B cell (primary cell): Measurements from ENCODE around the gene KCNH3. TPM values are rescaled to one million over a fixed set of nuclear protein-coding genes. Genes with fewer than 3 reads are reported as not detected.

Experiments used
- ATAC-seq: fragments of 200-7000 bp; cut with Tn5 transposase; one replicate; pipeline ENCODE4 v1.10.0; 2021; ENCODE audit warnings: low read depth, mild to moderate bottlenecking, moderate number of reproducible peaks, moderate library complexity
- CTCF ChIA-PET: fragments of 350-600 bp; sonication (Branson Sonifier 250); formaldehyde crosslinking; loops from one replicate; lab custom pipeline; 2021; ENCODE audit warnings: antibody characterized with exemption, inconsistent platforms; lab: Charles Lee
- POLR2A ChIA-PET: fragments of 350-600 bp; sonication (Branson Sonifier 250); formaldehyde crosslinking; loops from one replicate; lab custom pipeline; 2021; ENCODE audit warnings: antibody characterized with exemption; lab: Charles Lee
- DNase-seq: peaks from one replicate; pipeline ENCODE4 v3.0.0; 2013
- H2AFZ ChIP-seq: 2 replicates; pipeline ENCODE4 v1.6.1; 2012; ENCODE audit warnings: mild to moderate bottlenecking, low read depth, low read length; ENCODE audit not compliant: insufficient read depth, poor library complexity, severe bottlenecking
- H3K27ac ChIP-seq, 2 donors: 1 replicate in 1 of 2; 2 replicates in 1 of 2; pipeline ENCODE4 v1.5.1; 2012 to 2013; ENCODE audit warnings: low read length in 2 of 2, mild to moderate bottlenecking in 2 of 2, moderate library complexity in 1 of 2
- H3K27me3 ChIP-seq, 4 experiments: fragments of 200-600 bp in 1 of 4; sonication (generic) in 1 of 4; replicated peaks in 1 of 4; 1 replicate in 2 of 4; 2 replicates in 2 of 4; pipeline versions ENCODE4 v1.6.1 to v1.7.0; 2013 to 2016; ENCODE audit warnings: low read length in 3 of 4, mild to moderate bottlenecking in 2 of 4, mixed read lengths in 1 of 4, moderate library complexity in 1 of 4; ENCODE audit not compliant: insufficient read depth in 4 of 4, control insufficient read depth in 3 of 4; ENCODE audit errors: control extremely low read depth in 1 of 4
- H3K36me3 ChIP-seq, 2 experiments: replicated peaks in 1 of 2; 1 replicate in 1 of 2; 2 replicates in 1 of 2; pipeline versions ENCODE4 v1.6.1 to v1.7.1; 2013; ENCODE audit warnings: low read length in 1 of 2; ENCODE audit not compliant: insufficient read depth in 2 of 2, control insufficient read depth in 1 of 2; ENCODE audit errors: control extremely low read depth in 1 of 2, extremely low read depth in 1 of 2
- H3K4me1 ChIP-seq, 2 donors: fragments of 200-600 bp in 1 of 2; sonication (generic) in 1 of 2; 1 replicate in 1 of 2; 2 replicates in 1 of 2; pipeline versions ENCODE4 v1.5.1 to v1.6.1; 2013 to 2017; ENCODE audit warnings: low read length in 2 of 2; ENCODE audit not compliant: control insufficient read depth in 2 of 2, insufficient read depth in 2 of 2
- H3K4me2 ChIP-seq: replicated peaks from 2 replicates; pipeline ENCODE3; 2012; ENCODE audit warnings: mild to moderate bottlenecking, low read depth, low read length; ENCODE audit not compliant: poor library complexity, severe bottlenecking
- H3K4me3 ChIP-seq, 5 experiments: fragments of 200-600 bp in 1 of 5; sonication (generic) in 1 of 5; 1 replicate in 3 of 5; 2 replicates in 2 of 5; pipeline versions ENCODE4 v1.5.1 to v1.7.0; 2011 to 2016; ENCODE audit warnings: low read length in 4 of 5, mild to moderate bottlenecking in 4 of 5, low read depth in 2 of 5, control low read depth in 1 of 5, moderate library complexity in 1 of 5; ENCODE audit not compliant: insufficient read depth in 1 of 5; ENCODE audit errors: control extremely low read depth in 1 of 5, extremely low read depth in 1 of 5
- H3K79me2 ChIP-seq: fragments of 200-600 bp; sonication (generic); one replicate; pipeline ENCODE4 v1.6.0; 2016; ENCODE audit warnings: low read length; ENCODE audit not compliant: control insufficient read depth, insufficient read depth
- H3K9ac ChIP-seq: fragments of 200-600 bp; sonication (generic); 2 replicates; pipeline ENCODE4 v1.6.1; 2017; ENCODE audit warnings: mild to moderate bottlenecking, low read length, moderate library complexity
- H3K9me3 ChIP-seq, 3 donors: one replicate each; pipeline versions ENCODE4 v1.6.1 to v1.7.1; 2013; ENCODE audit warnings: low read length in 2 of 3; ENCODE audit not compliant: control insufficient read depth in 2 of 3, insufficient read depth in 1 of 3; ENCODE audit errors: control extremely low read depth in 1 of 3
- H4K20me1 ChIP-seq: 2 replicates; pipeline ENCODE4 v1.6.0; 2012; ENCODE audit warnings: mild to moderate bottlenecking, low read length; ENCODE audit not compliant: insufficient read depth, control insufficient read depth, poor library complexity, severe bottlenecking
- H3K27ac Mint-ChIP-seq: one replicate; pipeline ENCODE4 v1.8.0; 2021; ENCODE audit warnings: mixed read lengths
- H3K27me3 Mint-ChIP-seq: one replicate; pipeline ENCODE4 v1.8.0; 2021; ENCODE audit warnings: mixed read lengths
- H3K4me1 Mint-ChIP-seq: one replicate; pipeline ENCODE4 v1.8.0; 2021; ENCODE audit warnings: mixed read lengths
- H3K4me3 Mint-ChIP-seq: one replicate; pipeline ENCODE4 v1.8.0; 2021; ENCODE audit warnings: mixed read lengths
- H3K9me3 Mint-ChIP-seq: one replicate; pipeline ENCODE4 v1.8.0; 2022; ENCODE audit warnings: mixed read lengths; ENCODE audit not compliant: insufficient read depth
- EZH2 ChIP-seq: IDR thresholded peaks from 2 replicates; pipeline ENCODE4 v1.6.1; 2012; ENCODE audit warnings: borderline replicate concordance, low read depth, mild to moderate bottlenecking, moderate library complexity, low read length; ENCODE audit not compliant: insufficient read depth, poor library complexity, severe bottlenecking
- WGBS: methylation state at CpG from one replicate; pipeline ENCODE4 v1.1.5; 2013; ENCODE audit warnings: missing lambda C conversion rate; ENCODE audit not compliant: insufficient coverage; 5-methylcytosine and 5-hydroxymethylcytosine counted together
- intact Hi-C: fragments of 100-400 bp; cut with micrococcal nuclease; formaldehyde crosslinking; loops from one replicate; pipeline ENCODE4 v1.10.0; 2022
- polyA plus RNA-seq: library from polyadenylated mRNA; depleted of rRNA; stranded (reverse); fragments of >200 nt; gene quantifications from 2 replicates; pipeline ENCODE4 v1.2.3, GENCODE V29; 2012
- total RNA-seq, 2 donors: library from RNA; stranded (reverse); fragments of 120-200 nt in 1 of 2; gene quantifications; 1 replicate in 1 of 2; 2 replicates in 1 of 2; pipeline versions ENCODE4 v1.2.3 to v1.2.4, GENCODE V29; 2013 to 2022
- TF ChIP-seq, protein P1 (sequence below): fragments of 200-600 bp; IDR thresholded peaks from one replicate; pipeline ENCODE4 v1.8.0; 2022; ENCODE audit warnings: antibody characterized with exemption, mild to moderate bottlenecking

The KCNH3 gene
- total and polyA plus RNA-seq, 2 donors (not counting 1 experiment from before 2014, with no cell fraction given) = 0.49 to 0.54 TPM

DNA sequence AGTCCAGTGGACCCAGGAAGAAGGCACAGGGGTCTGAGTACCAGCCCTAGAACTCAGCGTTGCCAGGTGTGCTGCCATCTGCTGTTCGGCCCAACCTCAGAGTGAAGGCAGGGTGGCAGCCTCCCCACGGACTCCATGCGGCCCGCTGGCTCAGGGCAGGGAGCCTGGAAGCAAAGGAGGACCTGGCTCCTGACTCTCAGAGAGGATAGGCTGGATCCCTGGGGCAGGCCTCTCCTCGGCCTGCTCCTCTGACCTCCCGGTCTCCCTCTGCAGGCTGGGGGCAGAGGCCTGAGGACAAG, 19.0 kb downstream of the KCNH3 start:
- Histone ChIP-seq H3K36me3 (peaks cover 0 to 51% of the 10 kb centered on the region in 2 experiments), H3K4me1 (no peaks in the 10 kb centered on the region), H3K9ac (no peak overlapping the region), H3K27ac (no peak overlapping the region), H2AFZ (no peak overlapping the region), H3K4me3 (no peak overlapping the region), H3K27me3 (no peaks in the 10 kb centered on the region), H3K4me2 (no peak overlapping the region), H3K9me3 (no peaks in the 10 kb centered on the region), H4K20me1 (no peaks in the 10 kb centered on the region), H3K79me2 (no peaks in the 10 kb centered on the region)
- no peak for ATAC-seq
- no peaks in the 10 kb centered on the region for H3K27me3 Mint-ChIP-seq
- no peaks in the 10 kb centered on the region for H3K4me1 Mint-ChIP-seq
- no peak for TF ChIP-seq EZH2
- TF ChIP-seq, protein P1, sequence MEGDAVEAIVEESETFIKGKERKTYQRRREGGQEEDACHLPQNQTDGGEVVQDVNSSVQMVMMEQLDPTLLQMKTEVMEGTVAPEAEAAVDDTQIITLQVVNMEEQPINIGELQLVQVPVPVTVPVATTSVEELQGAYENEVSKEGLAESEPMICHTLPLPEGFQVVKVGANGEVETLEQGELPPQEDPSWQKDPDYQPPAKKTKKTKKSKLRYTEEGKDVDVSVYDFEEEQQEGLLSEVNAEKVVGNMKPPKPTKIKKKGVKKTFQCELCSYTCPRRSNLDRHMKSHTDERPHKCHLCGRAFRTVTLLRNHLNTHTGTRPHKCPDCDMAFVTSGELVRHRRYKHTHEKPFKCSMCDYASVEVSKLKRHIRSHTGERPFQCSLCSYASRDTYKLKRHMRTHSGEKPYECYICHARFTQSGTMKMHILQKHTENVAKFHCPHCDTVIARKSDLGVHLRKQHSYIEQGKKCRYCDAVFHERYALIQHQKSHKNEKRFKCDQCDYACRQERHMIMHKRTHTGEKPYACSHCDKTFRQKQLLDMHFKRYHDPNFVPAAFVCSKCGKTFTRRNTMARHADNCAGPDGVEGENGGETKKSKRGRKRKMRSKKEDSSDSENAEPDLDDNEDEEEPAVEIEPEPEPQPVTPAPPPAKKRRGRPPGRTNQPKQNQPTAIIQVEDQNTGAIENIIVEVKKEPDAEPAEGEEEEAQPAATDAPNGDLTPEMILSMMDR = no peak
- ChIA-PET CTCF (interaction anchor here (1.3 kb wide), 1 partner anchor 199 kb away, joined by 4 read pairs; no protein-coding TSS in a partner anchor), POLR2A (no interaction called here)
- H3K27ac Mint-ChIP-seq = no peak overlapping the region
- intact Hi-C loops = no loop called here
- WGBS = 93% methylated on average over 5 of the region's 7 CpGs
- H3K9me3 Mint-ChIP-seq = no peaks in the 10 kb centered on the region
- H3K4me3 Mint-ChIP-seq = no peak overlapping the region
- DNase-seq = peak; percentile 18

DNA sequence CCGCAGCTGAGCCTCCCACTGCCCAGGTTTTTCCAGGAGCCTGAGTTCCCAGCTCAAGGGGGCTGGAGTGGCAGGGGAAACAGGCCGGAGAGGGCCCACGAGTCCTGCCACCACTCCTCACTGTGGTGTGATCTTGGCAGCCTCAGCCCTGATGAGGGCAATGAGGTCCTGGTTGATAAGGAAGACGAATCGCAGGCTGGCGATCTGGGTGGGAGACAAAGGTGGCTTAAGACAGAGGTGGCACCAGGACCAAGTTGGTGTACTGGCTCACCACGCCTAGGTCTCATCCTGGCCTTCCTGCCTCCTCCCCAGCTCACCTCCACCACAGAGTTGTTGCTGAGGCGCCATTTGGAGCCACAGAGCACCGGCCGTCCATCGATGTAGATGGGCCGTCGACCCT, 19.7 kb downstream of the KCNH3 start:
- WGBS = 98% methylated on average over 10 of the region's 13 CpGs
- no peak overlapping the region for H3K9ac ChIP-seq

More for the DNA sequence above, 19.7 kb downstream of the KCNH3 start:
- DNase-seq (no peak), ATAC-seq (no peak)
- H3K27me3 Mint-ChIP-seq = no peaks in the 10 kb centered on the region
- no peak overlapping the region for H3K27ac Mint-ChIP-seq
- intact Hi-C loops = no loop called here
- no peaks in the 10 kb centered on the region for H3K79me2 ChIP-seq
- no peaks in the 10 kb centered on the region for H3K9me3 ChIP-seq
- no peak overlapping the region for H3K4me3 Mint-ChIP-seq
- H2AFZ ChIP-seq = no peak overlapping the region
- no peaks in the 10 kb centered on the region for H3K4me1 ChIP-seq
- no peaks in the 10 kb centered on the region for H3K27me3 ChIP-seq
- H3K9me3 Mint-ChIP-seq = no peaks in the 10 kb centered on the region
- no peak overlapping the region for H3K4me2 ChIP-seq
- no peaks in the 10 kb centered on the region for H3K4me1 Mint-ChIP-seq
- CTCF ChIA-PET = no interaction called here
- TF ChIP-seq, protein P1 = no peak
- no peak for TF ChIP-seq EZH2
- H3K4me3 ChIP-seq = no peak overlapping the region
- POLR2A ChIA-PET = no interaction called here
- H3K36me3 ChIP-seq = peaks cover 0 to 57% of the 10 kb centered on the region in 2 experiments
- no peak overlapping the region for H3K27ac ChIP-seq
- H4K20me1 ChIP-seq = peaks cover 2% of the 10 kb centered on the region
